HS-27A (cell line): ENCODE measurements around the gene IFFO2.
"Not testable (repeated sequence)": the region's sequence is repeated elsewhere in the genome, so short reads cannot be mapped to it uniquely, and the experiment has no call there.

Experiments
- DNase-seq: peaks from one replicate; pipeline ENCODE4 v3.0.0-alpha.2; 2012; ENCODE audit warnings: low read depth, missing footprints

The IFFO2 gene

DNA sequence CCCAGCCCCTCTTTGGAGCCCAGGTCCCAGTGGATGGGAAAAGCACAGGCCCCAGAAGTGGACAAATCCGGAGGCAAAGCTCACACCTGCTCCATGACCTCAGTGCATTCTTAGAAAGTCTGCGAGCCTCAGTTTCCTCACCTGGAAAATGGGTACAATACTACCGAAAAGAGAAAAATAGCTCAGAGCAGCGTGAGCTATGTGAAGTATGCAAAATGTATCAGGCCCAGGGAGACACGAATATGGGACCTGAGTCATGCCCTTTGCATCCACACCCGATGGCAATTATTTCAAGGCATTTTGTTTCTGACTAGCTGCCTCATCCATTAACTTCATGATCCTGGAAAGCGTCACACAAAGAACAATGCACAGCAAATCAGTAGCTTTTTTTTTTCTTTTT, 63.4 kb downstream of the IFFO2 start:
- DNase-seq, result no peak

DNA sequence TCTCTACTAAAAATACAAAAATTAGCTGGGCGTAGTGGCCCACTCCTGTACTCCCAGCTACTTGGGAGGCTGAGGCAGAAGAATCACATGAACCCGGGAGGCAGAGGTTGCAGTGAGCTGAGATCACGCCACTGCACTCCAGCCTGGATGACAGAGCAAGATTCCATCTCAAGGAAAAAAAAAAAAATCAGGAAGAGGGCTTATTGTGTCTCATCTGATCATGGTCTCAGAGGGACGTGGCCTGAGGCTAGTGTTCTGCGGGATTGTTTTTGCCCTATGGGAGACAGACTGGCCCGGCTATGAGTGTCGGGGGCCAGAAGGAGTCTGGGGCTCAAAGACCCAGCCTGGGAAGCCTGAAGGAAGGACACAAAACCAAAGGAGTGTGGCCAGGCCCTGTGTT, 64.6 kb downstream of the IFFO2 start:
- DNase-seq, result not testable (repeated sequence)

GRCh38 chr1:18891426-18891780, 65.1 kb downstream of the IFFO2 start:
- no peak for DNase-seq

DNA sequence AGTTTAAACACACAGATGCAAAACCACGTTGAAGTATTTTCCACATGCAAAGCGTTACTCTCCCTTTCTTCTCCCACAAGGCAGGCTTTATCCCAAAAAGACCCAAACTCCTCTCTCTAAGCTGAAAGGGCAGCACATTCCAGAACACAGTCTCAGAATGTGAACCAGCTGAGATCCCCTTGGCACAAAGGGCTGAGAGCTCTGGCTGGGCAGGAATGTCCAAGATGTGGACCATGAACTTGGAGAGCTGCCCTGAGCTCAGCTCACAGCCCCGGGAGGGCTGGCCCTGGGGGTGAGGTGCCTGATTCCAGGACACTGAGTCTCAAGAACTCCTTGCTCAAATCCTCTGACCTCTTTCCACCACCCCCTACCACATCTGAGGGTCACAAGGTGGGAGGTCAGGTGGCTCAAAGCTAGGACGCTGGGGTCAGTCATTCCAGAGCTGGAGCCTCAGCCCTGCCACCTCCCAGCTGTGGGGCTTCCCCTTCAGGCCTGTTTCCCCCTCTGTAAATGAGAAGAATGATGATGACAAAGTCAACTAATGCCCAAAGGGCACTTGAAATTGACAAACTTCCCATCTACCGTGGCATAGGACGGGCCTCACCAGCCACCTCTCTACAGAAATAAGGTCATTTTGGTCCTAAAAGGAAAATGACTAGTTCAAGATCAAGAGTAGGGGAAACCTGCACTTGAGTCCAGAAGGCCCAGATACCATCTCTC, 65.6 kb downstream of the IFFO2 start:
- DNase-seq, result no peak

DNA sequence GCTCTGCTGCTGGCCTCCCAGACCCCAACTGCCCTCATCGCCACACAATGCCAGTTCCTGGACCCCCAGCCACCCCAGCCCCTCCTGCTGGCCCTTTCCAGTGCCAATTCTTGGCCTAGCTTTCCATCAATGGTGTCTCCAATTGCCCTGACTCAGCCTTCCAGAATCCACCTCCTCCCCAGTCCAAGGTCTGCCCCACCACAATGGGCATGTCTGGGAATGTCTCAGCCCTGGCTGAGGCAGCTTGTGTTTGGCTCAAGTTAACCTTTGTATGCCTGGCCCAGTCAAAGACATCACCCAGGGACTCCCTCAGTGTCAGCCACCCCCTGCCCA, 70.5 kb downstream of the IFFO2 start:
- no peak for DNase-seq

- DNase-seq, result no peak
Observed at GRCh38 chr1:18885311-18886002, 71.0 kb downstream of the IFFO2 start.

DNA sequence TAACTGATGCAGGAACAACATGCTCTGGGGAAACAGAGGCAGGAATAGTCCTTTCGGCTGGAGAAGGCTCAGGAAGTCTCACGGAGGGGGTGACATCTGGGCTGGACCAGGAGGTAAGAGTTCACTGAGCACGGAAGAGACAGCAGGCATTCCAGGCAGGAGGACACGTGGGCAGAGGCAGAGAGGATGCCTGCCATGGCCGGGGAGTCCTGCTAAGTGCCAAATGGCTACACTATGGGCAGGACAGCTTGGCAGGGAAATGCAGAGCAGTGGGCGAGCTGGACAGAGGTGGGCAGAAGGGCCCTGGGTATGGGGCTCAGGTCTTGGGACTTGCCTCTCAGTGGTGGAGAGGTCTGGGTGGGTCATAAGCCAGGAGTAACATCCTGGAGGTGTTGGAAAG, 71.7 kb downstream of the IFFO2 start:
- no peak for DNase-seq

- DNase-seq, result no peak
Observed at GRCh38 chr1:18884419-18884717, 72.1 kb downstream of the IFFO2 start.

- DNase-seq, result no peak
Observed at GRCh38 chr1:18883636-18884418, 72.6 kb downstream of the IFFO2 start.

DNA sequence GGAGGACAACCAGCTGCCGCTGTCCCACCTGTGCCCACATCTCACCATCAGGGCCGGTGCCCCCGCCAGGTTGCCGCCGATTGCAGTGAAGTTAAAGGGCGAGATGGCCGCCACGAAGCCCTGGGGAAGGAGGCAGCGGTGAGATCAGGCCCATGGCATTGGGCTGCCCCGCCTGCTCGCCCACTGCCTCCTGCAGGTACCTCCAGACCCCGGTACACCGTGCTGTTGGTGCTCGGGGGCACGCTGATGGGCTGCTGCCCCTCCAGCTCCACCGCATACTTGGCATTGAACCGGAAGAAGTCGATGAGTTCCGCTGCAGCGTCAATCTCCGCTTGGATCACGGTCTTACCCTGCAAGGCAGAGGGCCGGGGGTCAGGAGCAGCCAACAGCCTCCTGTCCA, 73.4 kb downstream of the IFFO2 start:
- no peak for DNase-seq

DNA sequence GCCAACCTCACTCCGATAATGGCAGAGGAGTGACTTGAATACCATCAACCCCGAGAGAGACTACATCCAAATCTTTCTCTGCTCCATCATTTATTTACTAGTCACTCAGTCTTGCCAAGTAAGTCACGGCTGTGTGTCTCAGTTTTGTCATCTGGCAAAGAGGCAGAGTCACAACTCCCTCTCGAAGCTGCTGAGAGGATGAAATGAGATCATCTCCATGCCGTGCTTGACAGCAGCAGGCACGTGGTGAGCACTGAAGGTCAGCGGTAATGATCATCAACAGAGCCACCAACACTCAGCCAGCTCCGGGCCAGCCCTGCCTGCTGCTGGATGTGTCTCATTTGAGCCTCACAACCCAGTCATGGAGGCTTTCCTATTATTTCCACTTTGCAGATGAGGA, 74.0 kb downstream of the IFFO2 start:
- no peak for DNase-seq

DNA sequence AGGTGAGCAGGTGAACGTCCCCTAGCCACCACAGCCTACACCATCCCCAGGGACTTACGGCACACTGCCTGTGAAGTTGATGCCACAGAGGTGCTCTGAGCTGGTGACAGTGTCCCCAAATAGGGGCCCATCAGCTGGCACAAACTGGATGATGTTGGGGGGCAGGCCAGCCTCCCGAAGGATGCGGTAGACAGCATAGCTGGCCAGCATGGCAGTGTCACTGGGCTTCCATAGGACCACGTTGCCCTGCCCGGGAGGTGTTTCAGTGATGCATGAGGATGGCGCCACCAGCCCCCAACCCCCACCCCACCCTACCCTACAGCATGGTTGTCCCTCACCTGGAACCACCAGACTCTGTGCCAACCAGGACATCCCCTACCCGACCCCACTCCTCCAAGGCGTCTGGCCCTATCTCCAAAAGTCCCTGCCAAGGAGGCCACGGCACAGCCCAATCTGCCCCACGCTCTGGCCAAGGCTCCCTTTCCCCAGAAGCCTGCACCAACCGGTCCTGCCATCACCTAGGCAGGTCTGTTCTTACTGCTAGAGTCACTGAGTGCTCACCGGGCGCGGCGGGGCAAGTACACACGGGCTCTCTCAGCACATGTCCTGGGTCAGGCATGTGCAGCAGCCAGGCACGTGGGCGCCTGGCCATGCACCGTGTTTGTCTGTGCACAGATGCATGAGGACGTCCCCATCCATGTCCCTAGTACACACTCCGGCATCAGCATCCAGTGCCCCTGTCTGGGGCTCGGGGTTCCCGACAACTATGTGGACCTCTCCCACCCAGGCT, 74.6 kb downstream of the IFFO2 start:
- no peak for DNase-seq

- no peak for DNase-seq
Observed at GRCh38 chr1:18881164-18881563, 75.3 kb downstream of the IFFO2 start.

DNA sequence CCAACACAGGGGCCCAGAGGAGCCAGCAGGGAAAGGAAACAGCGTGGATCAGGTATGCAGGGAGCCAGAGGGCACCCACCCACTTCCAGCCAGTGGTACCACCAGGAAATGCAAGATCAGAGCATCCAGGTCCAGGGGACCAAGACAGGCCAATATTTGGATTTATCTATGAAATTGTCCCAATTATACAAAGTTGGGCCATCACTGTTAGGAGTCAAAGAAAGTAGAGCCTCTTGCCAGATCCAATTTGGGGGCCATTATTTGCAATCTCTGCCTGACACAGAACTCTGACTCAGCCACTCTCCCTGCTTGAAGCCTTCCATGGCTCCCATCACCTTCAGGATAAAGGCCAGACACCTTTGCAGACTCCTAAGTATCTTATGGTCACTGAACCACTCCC, 75.9 kb downstream of the IFFO2 start:
- no peak for DNase-seq

DNA sequence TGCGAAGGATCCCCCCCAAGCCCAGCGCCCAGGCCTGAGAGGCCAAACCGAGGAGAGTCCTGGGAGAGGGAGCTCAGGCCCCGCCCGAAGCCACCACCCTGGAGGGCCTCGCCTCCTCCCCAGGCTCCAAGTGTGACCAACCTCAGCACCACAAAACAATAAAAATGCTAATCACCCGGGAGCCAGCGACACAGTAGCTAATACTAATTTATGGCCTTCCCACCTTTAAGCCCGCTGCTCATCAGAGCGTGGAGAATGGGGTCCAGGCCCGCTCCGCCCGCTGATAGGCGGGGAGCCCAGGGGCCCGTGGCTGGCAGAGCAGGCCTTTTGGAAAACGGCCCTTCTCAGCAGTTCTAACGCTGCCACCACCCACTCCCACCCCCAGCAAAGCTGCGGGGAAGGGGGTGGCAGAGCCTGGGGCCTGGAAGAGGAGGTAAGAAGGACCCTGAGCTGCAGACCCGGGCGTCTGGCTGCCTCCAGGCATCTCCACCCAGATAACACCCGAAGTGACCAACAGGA, 76.6 kb downstream of the IFFO2 start:
- DNase-seq, result no peak

- DNase-seq, result no peak
Observed at GRCh38 chr1:18879215-18879790, 77.2 kb downstream of the IFFO2 start.

DNA sequence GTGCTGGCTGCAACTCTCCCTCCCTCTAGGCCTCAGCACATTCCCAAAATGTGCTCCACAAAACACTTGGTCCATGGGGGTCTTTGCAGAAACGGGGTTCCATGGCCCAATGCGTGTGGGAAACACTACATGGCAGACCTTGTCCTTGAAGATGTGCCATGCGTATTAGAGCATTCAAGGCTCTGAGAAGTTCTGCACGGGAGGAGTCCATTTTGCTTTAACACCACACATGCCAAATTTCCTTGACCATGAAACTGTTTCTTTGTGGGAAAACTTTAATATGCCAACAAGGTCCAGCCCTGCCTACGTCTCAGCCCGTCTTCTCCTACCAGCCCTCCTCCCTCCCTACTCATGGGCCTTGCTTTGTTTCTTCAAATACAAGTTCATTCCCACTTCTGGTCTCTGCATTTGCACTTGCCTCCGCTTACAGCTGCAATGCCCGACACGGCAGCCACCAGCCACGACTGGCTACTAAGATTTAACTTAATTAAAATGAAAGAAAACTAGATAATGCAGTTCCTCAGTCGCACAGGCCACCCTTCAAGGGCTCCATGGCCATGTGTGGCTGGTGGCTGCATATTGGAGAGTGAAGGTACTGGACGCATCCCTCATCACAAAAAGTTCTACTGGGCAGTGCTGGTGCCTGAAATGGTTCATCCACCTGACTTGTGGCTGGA, 77.8 kb downstream of the IFFO2 start:
- DNase-seq, result no peak

GRCh38 chr1:18877282-18877681, 79.2 kb downstream of the IFFO2 start:
- no peak for DNase-seq

DNA sequence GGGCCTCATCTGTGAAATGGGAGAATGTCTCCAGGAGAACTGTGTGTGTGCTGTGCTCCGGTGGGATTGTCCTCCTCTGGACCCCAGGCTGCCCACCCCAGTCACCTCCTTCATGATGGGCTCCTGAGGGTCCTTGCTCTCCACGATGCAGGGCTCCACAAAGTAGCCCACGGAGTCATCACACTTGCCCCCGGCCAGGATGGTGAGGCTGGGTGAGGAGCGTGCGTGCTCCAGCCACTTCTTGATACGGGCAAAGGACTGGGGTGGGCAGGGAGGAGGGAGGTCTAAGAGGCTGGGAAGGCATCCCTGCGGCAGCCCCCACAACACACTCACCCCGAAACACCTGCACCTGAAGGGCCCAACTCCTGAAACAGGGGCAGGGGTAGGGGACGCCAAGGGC, 80.3 kb downstream of the IFFO2 start:
- DNase-seq, result no peak

- no peak for DNase-seq
Observed at GRCh38 chr1:18875796-18876128, 80.7 kb downstream of the IFFO2 start.

DNA sequence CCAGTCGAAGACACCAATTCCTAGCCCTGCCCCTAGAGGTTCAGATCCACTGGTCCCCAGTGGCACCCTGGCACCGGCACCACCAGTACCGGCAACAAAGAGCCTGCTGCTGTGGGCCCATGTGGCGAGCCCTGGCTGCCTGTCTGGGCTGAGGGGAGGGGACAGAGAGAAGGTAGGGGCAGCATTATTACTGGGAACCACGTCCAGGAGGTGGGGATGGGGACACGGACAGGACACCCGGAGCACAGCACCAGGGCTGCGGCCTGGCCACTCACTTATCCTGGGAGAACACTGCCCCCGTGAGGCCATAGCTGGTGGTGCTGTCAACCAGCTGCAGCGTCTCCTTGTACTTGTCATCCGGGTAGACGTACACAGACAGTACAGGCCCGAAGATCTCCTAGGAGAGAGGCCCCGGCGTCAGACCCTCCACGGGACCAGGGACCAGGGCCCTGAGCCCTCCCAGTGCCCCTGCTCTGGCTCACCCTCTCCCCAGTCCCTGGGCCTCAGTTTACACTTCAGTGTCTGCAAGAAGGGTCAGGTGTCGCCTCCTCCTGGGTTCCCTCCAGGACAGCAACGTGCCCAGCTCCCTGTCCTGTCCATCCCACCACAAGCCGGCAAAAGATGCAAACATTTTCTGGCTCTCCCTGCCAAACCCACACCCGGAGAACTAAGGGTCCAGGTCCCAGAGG, 81.2 kb downstream of the IFFO2 start:
- peak; percentile 29 for DNase-seq
